PC-3 (cell line): ENCODE measurements around the gene RSPRY1.

Source experiments
- CTCF ChIP-seq: fragments of 300-600 bp; sonication (generic); conservative IDR thresholded peaks from 2 replicates; pipeline ENCODE4 v1.5.1; 2017; ENCODE audit warnings: antibody characterized with exemption, low read depth, mild to moderate bottlenecking, low read length
- EZH2 ChIP-seq: fragments of 300-600 bp; sonication (generic); IDR thresholded peaks from one replicate; pipeline ENCODE4 v1.6.1; 2017; ENCODE audit warnings: antibody characterized with exemption, mild to moderate bottlenecking, low read length; ENCODE audit not compliant: unreplicated experiment
- EZH2phosphoT487 ChIP-seq: fragments of 300-600 bp; sonication (generic); IDR thresholded peaks from 2 replicates; pipeline ENCODE4 v1.6.1; 2018; ENCODE audit warnings: mild to moderate bottlenecking, antibody characterized with exemption, low read length, borderline replicate concordance

GRCh38 chr16:57209780-57210179 lies 23.7 kb downstream of the RSPRY1 start:
- TF ChIP-seq CTCF (no peak), EZH2 (no peak), EZH2phosphoT487 (no peak)
